Brain microvascular endothelial cell (primary cell): ENCODE measurements around the gene STK32C.

Experiments used
- DNase-seq: peaks from one replicate; pipeline ENCODE4 v3.0.0-alpha.2; 2020
- H3K27ac ChIP-seq: fragments of 250-450 bp; sonication (Bioruptor Pico); 2 replicates; pipeline ENCODE4 v1.5.1; 2020; ENCODE audit warnings: mild to moderate bottlenecking, moderate library complexity
- H3K27me3 ChIP-seq: fragments of 250-450 bp; sonication (Bioruptor Pico); replicated peaks from 2 replicates; pipeline ENCODE4 v1.5.1; 2020; ENCODE audit warnings: mild to moderate bottlenecking
- H3K36me3 ChIP-seq: fragments of 250-450 bp; sonication (Bioruptor Pico); replicated peaks from 2 replicates; pipeline ENCODE4 v1.5.1; 2020; ENCODE audit warnings: mild to moderate bottlenecking
- H3K4me3 ChIP-seq: 2 replicates; pipeline ENCODE4 v1.5.1; 2011; ENCODE audit warnings: low read depth, mild to moderate bottlenecking, control low read depth, low read length, moderate library complexity
- in situ Hi-C: cut with HindIII; loops from 2 replicates; pipeline ENCODE4 v1.10.0; 2017; ENCODE audit warnings: low sequenced_read_pairs, low pct_ligation_motif_present
- TF ChIP-seq, protein P1 (sequence below): IDR thresholded peaks from 2 replicates; pipeline ENCODE4 v1.5.1; 2011; ENCODE audit warnings: low read depth, mild to moderate bottlenecking, moderate library complexity, low read length, control low read depth, inconsistent platforms; ENCODE audit errors: missing control alignments

The STK32C gene

DNA sequence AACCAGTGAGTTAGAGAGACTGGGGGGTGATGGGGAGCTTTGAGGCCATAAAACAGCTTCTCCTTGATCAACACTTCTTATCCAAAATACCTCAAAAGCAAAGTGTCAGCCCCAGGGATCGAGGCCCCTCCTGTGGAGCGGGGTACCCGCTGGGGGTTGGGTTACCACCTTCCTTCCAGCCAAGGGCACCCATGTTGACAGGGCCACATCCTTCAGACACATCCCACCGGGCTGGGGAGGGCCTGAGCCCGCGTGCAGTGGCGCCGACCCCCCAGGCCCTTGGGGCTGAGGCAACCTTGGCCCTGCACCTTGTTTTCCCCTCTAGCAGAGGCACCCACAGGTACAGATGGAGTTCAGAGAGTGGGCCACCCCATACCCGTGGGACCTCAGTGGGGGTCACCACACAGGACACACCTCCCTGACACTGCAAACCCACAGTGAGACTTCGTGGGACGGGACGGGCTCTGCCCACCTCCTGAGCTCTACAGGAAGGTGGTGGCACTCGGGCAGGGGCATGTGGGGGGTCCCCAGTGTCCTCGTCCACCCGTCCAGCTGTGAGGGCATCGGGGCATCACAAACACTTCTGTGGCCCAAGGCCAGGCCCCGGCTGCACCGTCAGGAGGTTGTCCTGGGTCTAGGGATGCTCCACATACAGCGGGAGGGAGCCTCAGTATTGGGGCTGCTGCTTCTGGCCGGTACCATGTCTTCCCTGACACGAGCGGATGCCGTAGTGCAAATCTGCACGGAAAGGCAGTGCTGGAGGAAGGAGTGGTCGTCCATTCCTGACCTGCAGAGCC lies 110.3 kb downstream of the STK32C start:
- no peak overlapping the region for H3K27ac ChIP-seq

DNA sequence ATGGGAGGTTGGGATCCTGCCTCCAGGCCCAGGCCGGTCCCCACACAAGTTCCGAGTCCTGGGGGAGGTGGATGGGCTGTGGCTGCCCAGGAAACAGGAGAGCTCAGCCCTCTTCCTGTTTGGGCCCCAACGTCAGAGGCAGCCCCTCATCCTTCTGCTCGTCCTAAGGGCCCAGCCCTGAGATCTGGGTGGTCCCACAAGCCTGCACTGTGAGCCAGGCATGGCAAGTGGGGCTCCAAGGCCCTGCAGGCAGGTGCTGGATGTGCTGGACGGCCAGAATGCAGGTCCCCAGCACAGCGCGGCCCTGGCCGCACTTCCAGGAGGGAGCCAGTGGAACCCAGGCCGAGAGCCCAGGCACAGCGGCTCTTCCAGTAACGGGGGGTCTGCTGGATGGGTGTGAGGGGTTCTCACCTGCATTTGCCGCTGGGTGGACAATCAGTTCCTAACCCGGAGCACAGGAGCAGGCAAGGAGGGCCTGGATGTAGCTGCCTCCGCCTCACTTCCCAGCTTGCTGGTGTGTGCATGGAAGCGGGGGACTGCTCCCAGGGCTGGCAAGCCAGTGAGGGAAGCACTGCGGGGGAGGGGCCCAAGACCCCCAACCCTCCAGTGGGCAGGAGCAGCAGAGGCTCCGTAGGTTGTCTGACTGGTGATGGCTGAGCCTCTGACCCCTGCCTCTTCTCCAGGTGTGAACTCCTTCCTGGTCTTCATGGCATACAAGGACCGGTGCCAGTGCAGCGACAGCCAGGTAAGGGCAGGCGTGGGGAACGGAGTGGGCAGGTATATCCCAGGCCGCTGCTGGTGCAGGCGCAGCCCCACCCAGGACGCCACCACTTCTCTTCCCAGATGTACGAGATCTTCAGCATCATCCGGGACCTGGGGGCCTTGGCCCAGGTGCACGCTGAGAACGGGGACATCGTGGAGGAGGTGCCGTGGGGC lies 111.3 kb downstream of the STK32C start:
- H3K4me3 ChIP-seq: no peak overlapping the region
- DNase-seq: no peak
- no peaks in the 10 kb centered on the region for H3K27me3 ChIP-seq
- no peaks in the 10 kb centered on the region for H3K36me3 ChIP-seq
- no peak overlapping the region for H3K27ac ChIP-seq
- in situ Hi-C loops: no loop called here
- TF ChIP-seq, protein P1, sequence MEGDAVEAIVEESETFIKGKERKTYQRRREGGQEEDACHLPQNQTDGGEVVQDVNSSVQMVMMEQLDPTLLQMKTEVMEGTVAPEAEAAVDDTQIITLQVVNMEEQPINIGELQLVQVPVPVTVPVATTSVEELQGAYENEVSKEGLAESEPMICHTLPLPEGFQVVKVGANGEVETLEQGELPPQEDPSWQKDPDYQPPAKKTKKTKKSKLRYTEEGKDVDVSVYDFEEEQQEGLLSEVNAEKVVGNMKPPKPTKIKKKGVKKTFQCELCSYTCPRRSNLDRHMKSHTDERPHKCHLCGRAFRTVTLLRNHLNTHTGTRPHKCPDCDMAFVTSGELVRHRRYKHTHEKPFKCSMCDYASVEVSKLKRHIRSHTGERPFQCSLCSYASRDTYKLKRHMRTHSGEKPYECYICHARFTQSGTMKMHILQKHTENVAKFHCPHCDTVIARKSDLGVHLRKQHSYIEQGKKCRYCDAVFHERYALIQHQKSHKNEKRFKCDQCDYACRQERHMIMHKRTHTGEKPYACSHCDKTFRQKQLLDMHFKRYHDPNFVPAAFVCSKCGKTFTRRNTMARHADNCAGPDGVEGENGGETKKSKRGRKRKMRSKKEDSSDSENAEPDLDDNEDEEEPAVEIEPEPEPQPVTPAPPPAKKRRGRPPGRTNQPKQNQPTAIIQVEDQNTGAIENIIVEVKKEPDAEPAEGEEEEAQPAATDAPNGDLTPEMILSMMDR: no peak

More for the DNA sequence above, 110.3 kb downstream of the STK32C start:
- no peak for DNase-seq
- in situ Hi-C loops: no loop called here
- Histone ChIP-seq H3K4me3 (no peak overlapping the region), H3K36me3 (no peaks in the 10 kb centered on the region), H3K27me3 (no peaks in the 10 kb centered on the region)
- TF ChIP-seq, protein P1: no peak

DNA sequence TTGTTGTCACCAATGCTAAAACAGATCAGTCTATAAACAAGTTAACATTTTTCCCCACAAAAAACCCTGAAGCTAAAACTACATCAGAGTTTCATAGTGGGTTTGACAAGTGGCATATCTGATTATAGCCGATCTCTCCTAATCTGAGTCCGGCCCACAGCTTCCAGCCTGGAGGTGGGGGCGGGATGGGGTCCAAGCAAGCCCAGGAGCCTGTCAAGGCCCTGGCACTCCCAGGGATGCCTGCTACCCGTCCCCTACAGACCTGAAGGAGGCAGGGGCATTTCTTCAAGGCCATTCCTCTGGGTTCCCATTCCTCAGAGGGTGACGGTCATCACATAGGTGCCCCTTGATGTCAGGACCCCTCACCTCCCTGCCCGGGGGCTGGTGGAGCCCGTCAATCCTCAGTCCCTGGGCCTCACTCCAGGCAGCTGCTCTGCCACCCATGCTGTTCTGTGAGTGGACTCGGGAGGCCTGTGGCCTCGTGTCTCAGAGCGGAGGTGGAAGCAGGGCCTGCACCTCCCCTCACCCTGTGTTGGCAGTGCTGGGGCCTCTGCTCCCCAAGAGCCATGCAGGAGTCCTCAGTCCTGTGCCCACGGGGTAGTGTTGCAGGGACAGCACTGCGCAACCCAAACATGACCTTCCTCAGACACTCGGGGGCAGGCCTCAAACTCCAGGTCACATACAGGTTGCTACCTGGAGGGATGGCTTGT lies 112.2 kb downstream of the STK32C start:
- no peak for DNase-seq
- Histone ChIP-seq H3K36me3 (no peaks in the 10 kb centered on the region), H3K27ac (no peak overlapping the region), H3K4me3 (no peak overlapping the region), H3K27me3 (no peaks in the 10 kb centered on the region)
- TF ChIP-seq, protein P1: no peak
- in situ Hi-C loops: no loop called here

DNA sequence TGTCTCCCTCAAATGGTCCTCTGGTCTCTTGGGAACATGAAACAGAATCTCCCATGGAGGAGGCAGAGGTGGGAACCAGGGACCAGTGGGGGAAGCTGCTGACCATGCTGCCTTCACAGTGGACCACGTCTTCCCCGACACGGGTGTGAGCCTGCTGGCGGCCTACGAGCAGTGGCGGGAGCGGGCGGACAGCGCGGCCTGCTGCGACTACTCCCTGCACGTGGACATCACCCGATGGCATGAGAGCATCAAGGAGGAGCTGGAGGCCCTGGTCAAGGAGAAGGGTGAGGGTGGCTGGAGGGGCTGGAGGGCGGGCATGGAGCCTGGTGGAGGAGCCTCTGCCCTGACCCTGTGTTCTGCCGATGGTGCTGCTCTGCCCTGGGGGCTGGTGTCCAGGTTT lies 113.0 kb downstream of the STK32C start:
- H3K27ac ChIP-seq: no peak overlapping the region
- no peaks in the 10 kb centered on the region for H3K27me3 ChIP-seq
- no peak for DNase-seq
- TF ChIP-seq, protein P1: no peak
- in situ Hi-C loops: no loop called here
- H3K36me3 ChIP-seq: no peaks in the 10 kb centered on the region
- H3K4me3 ChIP-seq: no peak overlapping the region

DNA sequence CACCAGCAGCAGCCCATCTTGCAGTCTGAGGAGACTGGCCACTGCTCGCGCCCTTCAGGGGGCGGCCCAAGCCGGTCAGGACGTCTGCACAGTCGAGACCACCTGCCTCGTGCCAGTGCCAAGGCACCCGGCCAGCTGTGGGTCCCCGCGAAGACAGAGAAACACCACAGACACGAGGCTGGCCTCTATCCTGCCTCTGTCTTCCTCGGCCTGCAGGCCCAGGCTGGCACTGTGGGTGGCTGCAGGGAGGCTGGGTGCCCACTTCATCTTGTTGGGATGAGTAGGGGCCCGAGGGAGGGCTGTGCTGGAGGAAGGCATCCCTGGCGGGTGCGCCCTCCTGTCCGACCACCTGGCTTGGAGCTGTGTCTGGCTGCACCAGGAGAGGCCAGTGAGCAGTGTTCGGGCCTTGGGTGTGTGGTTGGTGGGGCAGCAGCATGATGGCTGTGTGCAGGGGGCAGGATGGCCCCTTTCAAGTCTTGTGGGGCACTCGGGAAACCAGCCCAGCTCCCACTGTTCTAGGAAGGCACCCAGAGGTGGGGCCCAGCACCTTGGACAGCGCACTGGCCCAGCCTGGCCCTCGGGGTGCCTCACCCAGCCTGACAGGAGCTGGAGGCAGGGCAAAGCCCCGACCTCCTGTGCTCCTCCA lies 113.7 kb downstream of the STK32C start:
- no peaks in the 10 kb centered on the region for H3K36me3 ChIP-seq
- H3K27ac ChIP-seq: no peak overlapping the region
- H3K4me3 ChIP-seq: no peak overlapping the region
- no peak for DNase-seq
- peaks cover 1% of the 10 kb centered on the region for H3K27me3 ChIP-seq
- in situ Hi-C loops: no loop called here
- TF ChIP-seq, protein P1: no peak
